HEK293T (cell line): ENCODE measurements around the gene UBASH3A.

Experiments used
- BHLHE40 ChIP-seq: fragments of 450-650 bp; IDR thresholded peaks from 2 replicates; pipeline ENCODE4 v1.6.1; 2016; ENCODE audit warnings: mild to moderate bottlenecking, moderate library complexity, borderline replicate concordance
- ELF4 ChIP-seq: fragments of 450-650 bp; IDR thresholded peaks from 2 replicates; pipeline ENCODE4 v1.6.1; 2017; ENCODE audit warnings: antibody characterized with exemption
- FOXA1 ChIP-seq: fragments of 450-650 bp; IDR thresholded peaks from 2 replicates; pipeline ENCODE4 v1.6.1; 2016; ENCODE audit warnings: mild to moderate bottlenecking
- FOXM1 ChIP-seq: fragments of 450-650 bp; IDR thresholded peaks from 2 replicates; pipeline ENCODE4 v1.6.1; 2017; ENCODE audit warnings: mild to moderate bottlenecking, borderline replicate concordance
- HDGF ChIP-seq: fragments of 450-650 bp; IDR thresholded peaks from 2 replicates; pipeline ENCODE4 v1.6.1; 2017; ENCODE audit warnings: antibody characterized with exemption, borderline replicate concordance
- LEF1 ChIP-seq: fragments of 450-650 bp; IDR thresholded peaks from 2 replicates; pipeline ENCODE4 v1.6.1; 2017; ENCODE audit warnings: mild to moderate bottlenecking, borderline replicate concordance
- NFRKB ChIP-seq: fragments of 450-650 bp; IDR thresholded peaks from 2 replicates; pipeline ENCODE4 v1.6.1; 2016; ENCODE audit warnings: mild to moderate bottlenecking, moderate library complexity
- SP1 ChIP-seq: fragments of 450-650 bp; IDR thresholded peaks from 2 replicates; pipeline ENCODE4 v1.6.1; 2017
- SUZ12 ChIP-seq: fragments of 450-650 bp; IDR thresholded peaks from 2 replicates; pipeline ENCODE4 v1.6.1; 2016; ENCODE audit warnings: mild to moderate bottlenecking
- TARDBP ChIP-seq: fragments of 450-650 bp; IDR thresholded peaks from 2 replicates; pipeline ENCODE4 v1.6.1; 2016

- TF ChIP-seq FOXM1: no peak
- TF ChIP-seq SP1: no peak
- TF ChIP-seq LEF1: no peak
- TF ChIP-seq SUZ12: no peak
- TF ChIP-seq FOXA1: no peak
- no peak for TF ChIP-seq NFRKB
- TF ChIP-seq ELF4: no peak
- TF ChIP-seq HDGF: no peak
- TF ChIP-seq TARDBP: no peak
- TF ChIP-seq BHLHE40: no peak
Observed at GRCh38 chr21:42491328-42491727, 87.6 kb downstream of the UBASH3A start.
